ENCODE data around the gene GIPC2.

GIPC2 gene

DNA sequence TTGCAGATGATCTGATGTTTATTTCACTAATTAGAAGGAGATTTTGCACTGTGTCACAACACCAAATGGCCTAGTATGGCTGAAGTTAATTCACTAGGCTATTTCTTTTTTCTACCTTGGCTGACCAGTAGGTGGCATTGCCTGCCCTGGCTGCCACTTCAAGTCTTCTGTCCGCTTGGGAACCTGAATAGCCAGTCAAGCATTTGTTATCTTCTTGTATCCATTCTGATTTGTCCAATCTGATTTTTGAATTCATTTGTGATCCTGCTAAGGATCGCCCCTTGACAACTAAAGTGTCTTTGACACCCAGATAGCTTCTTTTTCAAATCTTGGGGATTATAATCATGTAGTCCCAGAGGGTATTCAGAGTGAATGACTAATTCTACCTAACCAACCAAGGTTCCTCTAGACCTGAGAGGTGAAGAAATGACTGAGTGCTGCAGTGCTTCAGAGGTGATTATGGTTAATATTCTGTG is 99.4 kb downstream of the GIPC2 start:
- no peak for DNase-seq (ENCODE audit: low read depth in 2 of 2)

DNA sequence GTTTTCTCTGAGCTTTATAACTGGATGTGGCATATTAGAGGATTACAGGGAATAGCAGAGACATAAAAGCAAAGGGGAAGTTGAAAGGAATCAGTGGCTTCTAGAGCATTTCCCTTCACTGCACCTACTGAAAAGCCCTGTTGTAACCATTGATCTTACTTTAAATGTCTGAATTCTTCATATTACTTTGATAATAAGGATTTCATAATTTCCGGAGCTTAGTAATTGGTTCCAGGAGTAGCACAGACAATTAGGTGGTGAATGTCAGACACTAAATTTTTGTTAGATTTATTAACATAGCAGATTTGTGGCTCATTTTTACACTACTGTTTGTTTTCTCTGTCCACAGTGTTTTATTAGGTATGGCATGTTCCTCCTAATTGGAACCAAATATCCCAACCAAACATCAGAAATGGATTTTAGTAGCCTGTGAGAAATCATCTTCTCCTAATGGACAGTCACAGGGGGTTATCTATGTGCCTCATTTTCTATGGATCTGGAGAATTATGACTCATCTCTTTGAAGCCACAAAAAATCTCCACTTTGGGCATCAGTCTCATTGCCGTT is 100.5 kb downstream of the GIPC2 start:
- DNase-seq (ENCODE audit: low read depth in 2 of 2), result no peak

DNA sequence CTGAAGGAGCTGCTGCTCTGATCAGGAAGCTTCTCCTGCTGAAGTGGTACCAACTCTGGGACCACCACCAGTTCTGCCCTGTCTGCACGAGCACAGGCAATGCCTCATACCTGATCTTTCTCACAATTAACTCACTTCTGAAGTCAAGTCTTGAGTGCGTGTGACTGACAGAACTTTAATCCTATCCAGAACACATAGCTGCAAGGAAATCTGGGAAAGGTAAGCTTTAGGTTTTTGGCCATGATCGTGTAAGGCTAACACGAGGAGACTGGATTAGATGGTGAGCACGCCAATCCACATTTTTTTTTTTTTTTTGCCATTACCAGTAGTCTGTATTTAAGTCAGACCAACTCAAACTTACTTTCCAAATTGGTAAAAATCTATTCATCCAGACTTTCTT is 101.3 kb downstream of the GIPC2 start:
- no peak for DNase-seq (ENCODE audit: low read depth in 2 of 2)

DNA sequence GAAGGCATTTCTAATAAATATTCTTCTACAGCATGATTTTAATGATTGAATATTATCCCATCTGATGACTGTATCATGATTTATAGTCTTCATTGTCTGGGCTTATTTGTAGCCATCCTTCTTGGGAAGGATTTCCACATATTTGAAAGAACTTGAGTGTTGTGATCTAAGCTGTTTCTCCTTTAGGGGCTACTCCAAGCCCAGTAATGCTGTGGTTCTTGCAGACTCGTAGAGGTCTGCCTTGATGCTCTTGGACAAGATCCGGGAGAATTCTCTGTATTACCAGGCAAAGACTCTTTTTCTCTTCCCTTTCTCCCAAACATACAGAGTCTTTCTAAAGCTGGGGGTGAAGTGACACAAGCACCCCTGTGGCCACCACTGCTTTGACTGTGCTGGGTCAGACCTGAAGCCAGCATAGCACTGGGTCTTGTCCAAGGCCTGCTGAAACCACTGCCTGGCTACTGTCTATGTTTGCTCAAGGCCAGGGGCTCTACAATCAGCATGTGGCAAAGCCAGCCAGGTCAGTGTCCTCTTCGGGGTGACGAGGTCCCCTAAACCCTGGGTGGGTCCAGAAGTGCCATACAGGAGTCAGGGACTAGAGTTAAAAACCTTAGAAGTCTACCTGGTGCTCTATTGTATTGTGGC is 107.4 kb downstream of the GIPC2 start:
- DNase-seq (ENCODE audit: low read depth in 2 of 2), result no peak

DNA sequence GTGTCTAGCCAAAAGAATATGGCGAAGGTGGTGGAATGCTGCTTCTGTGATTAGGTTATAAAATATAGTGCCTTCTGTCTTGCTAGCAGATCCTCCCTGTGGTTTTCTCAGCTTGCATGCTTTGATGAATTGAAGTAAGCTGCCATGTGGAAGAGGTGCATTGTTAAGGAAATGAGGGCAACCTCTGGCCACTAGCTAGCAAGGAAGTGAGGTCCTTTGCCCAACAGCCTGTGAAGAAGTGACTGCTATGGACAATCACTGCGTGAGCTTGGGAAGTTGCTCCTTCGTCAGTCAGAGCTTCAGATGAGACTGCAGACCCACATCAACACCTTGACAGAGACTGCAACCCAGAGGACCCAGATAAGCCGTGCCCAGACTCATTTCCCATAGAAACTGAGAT is 109.4 kb downstream of the GIPC2 start:
- no peak for DNase-seq (ENCODE audit: low read depth in 2 of 2)

DNA sequence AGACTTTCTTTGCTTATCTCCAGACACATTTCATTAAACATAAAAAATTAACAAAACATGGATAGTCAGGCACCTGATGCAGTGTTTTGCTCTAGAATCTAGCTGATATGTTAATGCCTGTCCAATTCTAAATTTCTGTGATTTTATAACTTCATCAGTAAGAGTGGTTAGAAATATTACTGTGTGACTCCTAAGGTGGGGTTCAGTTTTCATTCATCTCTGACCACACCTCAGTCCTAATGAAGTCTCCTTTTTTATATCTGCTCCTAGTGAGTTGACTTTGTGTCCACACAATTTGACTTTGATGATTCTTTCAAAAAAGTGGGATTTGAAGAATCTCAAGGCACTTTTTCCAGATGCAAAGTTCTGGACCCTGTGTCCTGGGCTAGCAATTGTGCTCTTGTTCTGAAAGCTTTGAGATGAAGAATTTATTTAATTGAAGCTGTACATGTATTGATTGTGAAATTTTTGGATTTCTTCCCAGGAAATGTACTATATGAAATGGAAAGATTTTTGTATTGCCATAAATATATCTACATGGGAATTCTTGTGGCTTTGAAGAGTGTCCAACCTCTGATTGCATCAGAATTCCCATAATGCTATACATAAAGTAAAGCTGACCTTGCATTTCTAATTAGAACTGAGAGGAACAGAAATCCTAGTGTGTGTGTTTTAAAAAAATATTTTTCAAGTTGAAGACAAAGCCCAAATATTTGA is 111.2 kb downstream of the GIPC2 start:
- DNase-seq (ENCODE audit: low read depth in 2 of 2), result no peak

DNA sequence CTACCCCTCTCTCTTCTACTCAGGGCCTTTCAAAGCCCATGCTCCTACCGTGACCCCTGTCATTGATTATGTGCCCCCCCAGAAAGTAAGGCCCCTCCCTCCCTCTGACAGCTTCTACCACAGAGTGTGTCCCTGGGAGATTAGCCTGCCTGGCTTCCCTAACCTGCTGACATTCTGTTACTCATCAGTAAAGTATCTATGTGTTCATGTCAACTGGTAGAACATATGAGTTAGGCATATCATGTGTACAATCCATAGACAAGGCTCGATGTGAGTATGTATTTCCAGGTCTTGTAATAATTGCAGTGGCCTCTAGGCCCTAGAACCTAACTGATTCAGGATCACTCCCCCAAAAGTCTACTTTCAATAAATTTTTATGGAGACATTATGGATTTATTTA is 120.0 kb downstream of the GIPC2 start:
- no peak for DNase-seq (ENCODE audit: low read depth in 2 of 2)

DNA sequence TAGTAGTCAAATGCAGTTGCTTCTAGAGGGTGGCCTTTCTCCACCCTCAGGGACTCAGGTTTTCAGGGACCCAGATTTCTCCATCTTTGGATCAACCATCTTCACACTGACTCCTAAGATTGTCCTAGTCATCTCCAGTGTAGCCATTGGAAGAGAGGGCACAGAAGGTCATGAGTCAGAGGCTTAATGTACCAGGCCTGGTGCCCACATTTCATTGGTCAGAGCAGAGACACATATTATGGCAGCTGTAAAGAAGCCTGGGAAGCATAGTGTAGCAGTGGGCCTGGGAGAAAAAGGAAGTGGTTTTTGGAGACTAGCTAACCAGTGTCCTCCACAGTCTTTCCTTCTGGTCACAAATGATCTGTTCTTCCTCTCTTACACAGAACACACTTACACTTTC is 122.5 kb downstream of the GIPC2 start:
- DNase-seq (ENCODE audit: low read depth in 2 of 2), result no peak

DNA sequence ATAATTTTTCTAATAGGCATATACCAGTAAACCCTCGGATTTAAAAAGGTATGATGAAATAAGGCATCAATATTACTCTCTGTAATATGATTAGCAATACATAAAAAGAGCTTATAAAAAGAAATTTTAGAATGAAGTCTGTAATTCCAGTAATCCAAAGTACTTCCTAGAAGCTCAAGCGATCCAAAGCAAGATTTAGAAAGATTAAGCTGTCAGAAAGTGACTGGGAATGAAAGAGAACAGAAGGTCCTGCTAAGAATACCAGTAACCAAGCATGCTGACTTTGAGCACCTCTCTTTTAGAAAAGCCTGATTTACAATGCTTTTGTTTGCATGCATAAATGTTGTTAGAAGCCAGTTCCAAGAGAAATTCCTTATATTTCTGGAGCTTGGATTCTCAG is 125.1 kb downstream of the GIPC2 start:
- DNase-seq (ENCODE audit: low read depth in 2 of 2), result no peak

DNA sequence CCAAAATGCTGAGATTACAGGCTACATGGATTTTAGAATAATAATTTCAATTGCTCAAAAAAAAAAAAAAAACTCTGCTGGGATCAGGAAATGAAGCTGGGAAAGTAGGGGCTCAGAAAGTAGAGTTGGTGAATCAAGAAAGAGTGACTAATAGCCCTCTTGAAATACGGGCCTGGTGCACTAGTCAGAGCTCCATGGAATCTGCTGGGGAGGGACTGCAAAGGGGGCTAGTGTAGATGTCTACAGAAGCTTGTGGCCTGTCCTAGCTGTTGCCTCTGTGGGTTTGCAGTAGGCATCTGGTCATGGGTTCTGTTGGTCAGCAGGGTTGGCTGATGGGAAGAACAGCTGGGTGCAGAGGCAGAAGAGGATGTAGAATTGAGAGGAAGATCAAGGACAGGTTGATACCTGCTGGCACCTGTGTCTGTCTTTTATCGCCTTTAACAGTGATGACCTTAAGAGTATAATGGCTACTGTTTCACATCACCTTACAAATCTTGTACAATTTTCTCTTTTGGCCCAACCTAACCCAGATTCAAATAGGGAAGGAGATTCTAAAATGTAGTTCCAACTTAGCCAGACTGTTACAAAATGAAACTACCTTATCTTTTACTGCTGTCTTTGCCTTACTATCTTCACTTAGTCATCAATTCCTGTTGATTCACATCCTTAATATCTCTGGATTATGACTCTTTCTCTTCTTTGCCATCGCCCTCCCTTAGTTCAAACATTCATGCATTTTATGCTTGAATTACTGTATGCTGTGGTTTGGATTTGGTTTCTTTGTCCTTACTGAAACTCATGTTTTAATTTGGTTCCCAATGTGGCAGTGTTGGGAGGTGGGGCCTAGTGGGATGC is 126.2 kb downstream of the GIPC2 start:
- DNase-seq (ENCODE audit: low read depth in 2 of 2), result no peak

DNA sequence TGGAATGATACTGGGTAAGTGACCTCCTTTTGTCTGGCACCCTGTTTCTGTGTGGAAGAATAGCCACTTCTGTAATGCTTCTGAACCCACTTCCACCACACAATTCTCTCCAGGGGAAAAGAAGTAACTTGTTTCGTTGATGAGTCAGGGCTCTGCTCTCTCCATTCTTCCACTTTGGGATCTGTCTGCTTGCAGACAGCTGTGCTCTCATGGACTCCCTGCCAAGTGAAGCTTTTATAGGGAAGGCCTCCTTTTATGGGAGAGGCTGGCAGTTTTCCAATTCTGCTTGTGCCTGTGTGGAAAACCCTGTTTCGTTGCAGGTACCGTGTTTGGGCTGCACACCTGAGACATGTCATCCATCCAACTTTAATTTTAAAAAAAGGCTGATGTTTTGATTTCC is 130.7 kb downstream of the GIPC2 start:
- DNase-seq (ENCODE audit: low read depth in 2 of 2), result no peak

DNA sequence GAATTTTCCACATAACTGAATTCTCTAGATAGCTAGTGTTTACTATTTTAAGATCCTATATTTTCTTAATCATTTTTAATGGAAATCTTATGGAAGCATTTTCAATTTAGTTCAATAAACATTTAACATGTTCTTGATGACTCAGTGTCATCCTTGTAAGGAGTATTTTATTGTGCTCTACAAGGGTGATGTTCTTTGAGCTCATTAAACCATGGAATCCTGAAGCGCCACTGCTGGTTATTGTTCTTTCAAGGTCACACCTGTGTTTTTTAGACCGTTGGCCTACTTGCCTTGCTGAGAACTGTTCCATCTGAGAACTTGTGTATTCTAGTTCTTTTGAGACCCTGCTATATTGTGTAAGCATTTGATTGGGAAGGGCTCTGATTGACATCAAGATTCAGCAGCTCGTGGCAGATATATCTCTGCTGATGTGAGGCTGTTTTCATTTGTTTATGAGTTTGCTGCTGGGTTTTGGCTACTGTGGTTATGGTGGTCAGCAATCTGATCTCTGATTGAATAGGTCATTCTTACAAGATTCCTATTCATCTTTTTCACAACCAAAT is 132.0 kb downstream of the GIPC2 start:
- no peak for DNase-seq (ENCODE audit: low read depth in 2 of 2)

DNA sequence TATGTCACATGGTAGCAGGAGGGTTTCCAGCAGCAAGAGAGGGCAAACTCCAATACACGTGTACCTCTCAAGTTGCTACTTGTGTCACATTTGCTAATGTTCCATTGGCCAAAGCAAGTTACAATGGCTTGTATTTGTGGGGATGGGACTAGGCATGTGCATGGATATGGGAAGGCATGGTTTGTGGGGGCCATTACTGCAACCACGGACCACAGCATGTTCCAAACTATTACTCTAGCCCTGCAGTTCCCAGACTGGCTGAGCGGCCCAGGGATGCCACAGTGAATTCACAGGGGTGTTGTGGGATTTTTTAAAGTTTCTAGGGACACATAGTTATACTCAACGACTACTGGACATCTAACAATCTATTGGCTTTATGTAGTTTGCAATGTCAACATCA is 133.1 kb downstream of the GIPC2 start:
- DNase-seq (ENCODE audit: low read depth in 2 of 2), result no peak

DNA sequence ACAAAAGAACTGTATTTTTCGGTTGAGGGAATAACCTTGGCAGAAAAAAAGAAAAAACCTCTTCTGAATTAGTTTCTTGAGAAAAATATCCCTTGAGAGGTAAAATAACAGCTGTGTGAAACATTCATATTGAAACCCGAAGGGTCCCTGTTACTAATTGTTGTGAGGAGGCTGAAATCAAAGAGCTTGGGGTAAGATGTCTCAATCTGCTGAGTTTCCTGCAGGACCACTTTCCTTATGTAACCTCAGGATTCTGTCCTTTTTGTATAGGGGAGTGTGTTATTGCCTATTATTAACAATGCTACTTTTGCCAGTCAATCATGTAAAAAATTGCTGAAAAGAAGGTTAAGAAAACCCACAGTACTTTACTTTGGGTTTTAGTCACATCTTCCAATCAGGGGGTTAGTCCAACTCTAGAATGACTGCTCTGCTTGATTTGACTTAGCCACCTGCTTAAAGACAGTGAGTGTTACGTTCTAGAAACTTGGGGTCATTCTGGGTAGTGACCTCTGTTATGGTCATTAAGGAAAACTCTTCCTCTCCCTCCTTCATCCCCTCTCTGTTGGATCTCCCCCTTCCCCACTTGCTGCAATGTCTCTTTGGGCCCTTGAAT is 138.8 kb downstream of the GIPC2 start:
- no peak for DNase-seq (ENCODE audit: low read depth in 2 of 2)
